HepG2 (cell line): ENCODE results near the gene TRABD. TPM values are rescaled to one million over a fixed set of nuclear protein-coding genes. Genes with fewer than 3 reads are reported as not detected.

Experiments
- ATAC-seq: fragments of 200-7000 bp; cut with Tn5 transposase; 3 replicates; pipeline ENCODE4 v1.9.1; 2020; ENCODE audit warnings: mild to moderate bottlenecking, moderate library complexity
- BruUV-seq: library from RNA; stranded (reverse); fragments of 400-500 nt; replicated peaks from 2 replicates; lab custom pipeline; 2021; lab: Mats Ljungman, UMichigan
- CTCF ChIA-PET: fragments of 300-600 bp; formaldehyde crosslinking; extraction: SDS; loops from one replicate; lab custom pipeline; 2021; ENCODE audit warnings: low total read pairs, inconsistent platforms, low intra/inter-chr PET ratio; lab: Yijun Ruan, JAX
- POLR2A ChIA-PET: fragments of 350-600 bp; sonication (Branson Sonifier 250); formaldehyde crosslinking; loops from one replicate; lab custom pipeline; 2020; ENCODE audit warnings: antibody characterized with exemption, inconsistent platforms; lab: Yijun Ruan, JAX
- DNase-seq: peaks from one replicate; pipeline ENCODE4 v3.0.0-alpha.2; 2015; ENCODE audit warnings: low spot score
- FAIRE-seq: peaks from 3 replicates; lab custom pipeline; 2011; peaks lifted over from hg19 to GRCh38; lab: Jason Lieb, UNC
- H2AFZ ChIP-seq: one replicate; pipeline ENCODE4 v1.6.1; 2011; ENCODE audit warnings: low read length, inconsistent platforms
- H3K27ac ChIP-seq: fragments of 300-600 bp; 3 replicates; pipeline ENCODE4 v1.8.0; 2011; ENCODE audit warnings: mixed run types, mild to moderate bottlenecking, mixed read lengths, low read length, inconsistent platforms; ENCODE audit not compliant: insufficient read depth; ENCODE audit errors: extremely low read length
- H3K27me3 ChIP-seq, 2 experiments: fragments of 200-600 bp in 1 of 2; 2 replicates in 1 of 2; 3 replicates in 1 of 2; pipeline versions ENCODE4 v1.6.0 to v1.8.0; 2011; ENCODE audit warnings: low read length in 2 of 2, mild to moderate bottlenecking in 2 of 2, moderate library complexity in 2 of 2, inconsistent platforms in 1 of 2; ENCODE audit not compliant: insufficient read depth in 2 of 2, control insufficient read depth in 1 of 2
- H3K36me3 ChIP-seq, 2 experiments: fragments of 200-600 bp in 1 of 2; replicated peaks in 1 of 2; 2 replicates in 1 of 2; 3 replicates in 1 of 2; pipeline versions ENCODE4 v1.5.1 to v1.8.0; 2011; ENCODE audit warnings: low read length in 2 of 2, inconsistent platforms in 1 of 2; ENCODE audit not compliant: insufficient read depth in 2 of 2, control insufficient read depth in 1 of 2
- H3K4me1 ChIP-seq: 2 replicates; pipeline ENCODE4 v1.5.1; 2012; ENCODE audit warnings: low read length, inconsistent platforms; ENCODE audit not compliant: insufficient read depth
- H3K4me2 ChIP-seq: 2 replicates; pipeline ENCODE4 v1.6.0; 2011; ENCODE audit warnings: low read depth, low read length, inconsistent platforms
- H3K4me3 ChIP-seq, 3 experiments: fragments of 200-600 bp in 1 of 3; sonication (generic), shearing (Covaris generic) in 1 of 3; replicated peaks in 1 of 3; 2 replicates each; pipeline ENCODE4 v1.5.1; 2011 to 2016; ENCODE audit warnings: low read length in 3 of 3, inconsistent platforms in 2 of 3, low read depth in 2 of 3, mild to moderate bottlenecking in 2 of 3, control low read depth in 1 of 3, mixed read lengths in 1 of 3; ENCODE audit not compliant: insufficient read depth in 1 of 3
- H3K79me2 ChIP-seq: one replicate; pipeline ENCODE4 v1.6.1; 2011; ENCODE audit warnings: low read length, inconsistent platforms; ENCODE audit not compliant: insufficient read depth
- H3K9ac ChIP-seq: 2 replicates; pipeline ENCODE4 v1.6.0; 2011; ENCODE audit warnings: mild to moderate bottlenecking, low read depth, low read length, inconsistent platforms; ENCODE audit not compliant: insufficient read depth
- H3K9me3 ChIP-seq: 2 replicates; pipeline ENCODE4 v1.5.1; 2012; ENCODE audit warnings: mild to moderate bottlenecking, low read length
- H4K20me1 ChIP-seq: 2 replicates; pipeline ENCODE4 v1.6.0; 2011; ENCODE audit warnings: inconsistent platforms, mild to moderate bottlenecking, low read length, moderate library complexity; ENCODE audit not compliant: insufficient read depth
- AKAP8 ChIP-seq: sonication (generic); formaldehyde crosslinking; IDR thresholded peaks from 2 replicates; pipeline ENCODE4 v1.5.1; 2020; ENCODE audit warnings: mild to moderate bottlenecking, missing genetic modification reagents
- CBX2 ChIP-seq, 2 experiments: fragments of 200-600 bp in 1 of 2; sonication (generic); formaldehyde crosslinking in 1 of 2; IDR thresholded peaks; 2 replicates each; pipeline versions ENCODE4 v1.7.0 to v1.8.1; 2018 to 2022; ENCODE audit warnings: low read depth in 2 of 2, low read length in 1 of 2, mild to moderate bottlenecking in 1 of 2, missing genetic modification reagents in 1 of 2
- CHD4 ChIP-seq: fragments of 200-600 bp; sonication (generic); IDR thresholded peaks from 2 replicates; pipeline ENCODE4 v1.7.0; 2017; ENCODE audit warnings: mild to moderate bottlenecking, low read length, borderline replicate concordance
- ETV6 ChIP-seq: sonication (generic); formaldehyde crosslinking; conservative IDR thresholded peaks from 2 replicates; pipeline ENCODE4 v1.4.0; 2020; ENCODE audit warnings: missing genetic modification reagents
- EZH2 ChIP-seq: conservative IDR thresholded peaks from 2 replicates; pipeline ENCODE4 v1.6.1; 2012; ENCODE audit warnings: mild to moderate bottlenecking, low read depth, low read length, moderate library complexity
- FOXO4 ChIP-seq: sonication (generic); formaldehyde crosslinking; conservative IDR thresholded peaks from 2 replicates; pipeline ENCODE4 v1.8.1; 2023; ENCODE audit warnings: missing genetic modification reagents
- HNF4A ChIP-seq: sonication (generic); formaldehyde crosslinking; IDR thresholded peaks from 2 replicates; pipeline ENCODE4 v1.4.0; 2020; ENCODE audit warnings: missing genetic modification reagents
- MEIS2 ChIP-seq: sonication (generic); formaldehyde crosslinking; IDR thresholded peaks from 2 replicates; pipeline ENCODE4 v1.9.0; 2021; ENCODE audit warnings: mild to moderate bottlenecking, missing genetic modification reagents
- MIER2 ChIP-seq: IDR thresholded peaks from 2 replicates; pipeline ENCODE4 v1.6.1; 2016; ENCODE audit warnings: missing biosample characterization, missing genetic modification reagents
- REL ChIP-seq: sonication (generic); formaldehyde crosslinking; conservative IDR thresholded peaks from 2 replicates; pipeline ENCODE4 v1.8.0; 2022; ENCODE audit warnings: mild to moderate bottlenecking, missing genetic modification reagents, moderate library complexity
- ZFP1 ChIP-seq: IDR thresholded peaks from 2 replicates; pipeline ENCODE4 v1.6.1; 2016
- ZNF317 ChIP-seq: sonication (generic); formaldehyde crosslinking; IDR thresholded peaks from 2 replicates; pipeline ENCODE4 v1.5.0; 2020; ENCODE audit warnings: mild to moderate bottlenecking, missing genetic modification reagents
- ZNF335 ChIP-seq: sonication (generic); formaldehyde crosslinking; IDR thresholded peaks from 2 replicates; pipeline ENCODE4 v1.4.0; 2020; ENCODE audit warnings: missing genetic modification reagents
- ZNF343 ChIP-seq: sonication (generic); formaldehyde crosslinking; IDR thresholded peaks from 2 replicates; pipeline ENCODE4 v1.4.0; 2020; ENCODE audit warnings: mild to moderate bottlenecking, missing genetic modification reagents
- WGBS: methylation state at CpG from one replicate; pipeline ENCODE4 v1.1.6; 2017; ENCODE audit warnings: low lambda C conversion rate; 5-methylcytosine and 5-hydroxymethylcytosine counted together
- in situ Hi-C: cut with HindIII; loops from 2 replicates; pipeline ENCODE4 v1.10.0; 2017; ENCODE audit warnings: low pct_unique_long_range_greater_than_20kb; ENCODE audit not compliant: extremely low pct_ligation_motif_present
- intact Hi-C: fragments of 100-400 bp; cut with micrococcal nuclease; formaldehyde crosslinking; loops from one replicate; pipeline ENCODE4 v1.10.0; 2022; ENCODE audit not compliant: unreplicated experiment
- polyA plus RNA-seq, 8 experiments: library from polyadenylated mRNA; depleted of rRNA in 3 of 8; stranded (reverse) in 7 of 8; unstranded in 1 of 8; fragments of >200 nt; fragmentation: Illumina TruSeq in 4 of 8; extraction: Trizol in 4 of 8; gene quantifications; 2 replicates each; pipeline versions ENCODE4 v1.2.1 to v1.2.3, GENCODE V29; 2011 to 2016; ENCODE audit warnings: low read depth in 4 of 8, missing spikeins in 1 of 8, mixed read lengths in 1 of 8; ENCODE audit not compliant: insufficient read depth in 1 of 8
- total RNA-seq, 5 experiments: library from RNA; depleted of rRNA; stranded (reverse); fragments of >200 nt; fragmentation: Illumina TruSeq; extraction: Trizol; gene quantifications; 2 replicates each; pipeline ENCODE4 v1.2.3, GENCODE V29; 2016; ENCODE audit warnings: low read depth in 1 of 5
- TF ChIP-seq, protein P1 (sequence below), 2 experiments: sonication (generic) in 1 of 2; formaldehyde crosslinking in 1 of 2; IDR thresholded peaks; 2 replicates each; pipeline versions ENCODE4 v1.4.0 to v1.6.1; 2018 to 2020; ENCODE audit warnings: missing genetic modification reagents in 2 of 2, borderline replicate concordance in 1 of 2, low read depth in 1 of 2, mild to moderate bottlenecking in 1 of 2, missing biosample characterization in 1 of 2
- TF ChIP-seq, protein P2 (sequence below): sonication (generic); formaldehyde crosslinking; IDR thresholded peaks from 2 replicates; pipeline ENCODE4 v1.4.0; 2020; ENCODE audit warnings: mild to moderate bottlenecking, missing genetic modification reagents

TRABD gene
- total and polyA plus RNA-seq, 2 of the 13 experiments (the other 11 are each of a cell fraction or from before 2014, with no cell fraction given) = 21.5 to 28.9 TPM

DNA sequence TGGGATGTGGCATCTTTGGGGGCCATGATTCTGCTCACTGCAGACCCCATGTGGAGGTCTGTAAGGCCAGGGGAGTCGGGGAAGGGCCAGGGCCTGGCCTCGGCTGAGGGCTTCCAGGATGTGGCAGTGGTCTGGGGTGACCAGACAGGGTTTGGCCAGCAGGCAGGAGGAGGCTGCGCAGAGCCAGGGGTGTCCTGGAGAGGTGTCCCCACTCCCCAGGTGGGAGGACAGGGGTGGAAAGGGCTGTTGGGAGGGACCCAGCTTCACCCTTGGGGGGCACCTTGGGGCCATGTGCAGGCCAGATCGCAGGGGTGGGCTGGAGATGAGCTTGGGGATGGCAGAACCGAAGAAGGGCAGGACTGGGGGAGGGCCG is 11.7 kb upstream of the TRABD start:
- H3K9ac ChIP-seq = no peak overlapping the region
- WGBS = 75% methylated on average over 5 of the region's 6 CpGs
- intact Hi-C loops (no loop called here), in situ Hi-C loops (no loop called here)
- H3K27me3 ChIP-seq = peaks cover 0 to 5% of the 10 kb centered on the region in 2 experiments; a peak in 2 of 5 replicates
- no peaks in the 10 kb centered on the region for H3K9me3 ChIP-seq
- no peak for FAIRE-seq
- TF ChIP-seq ZNF317 (no peak), ETV6 (CRISPR knock-in tag) (no peak), MIER2 (CRISPR knock-in tag) (no peak), AKAP8 (CRISPR knock-in tag) (no peak), CBX2 (IDR thresholded peaks at IDR 0.05; ENCODE audit: low read depth, low read length) (no peak), CBX2 (CRISPR knock-in tag; IDR thresholded peaks at IDR 0.05; ENCODE audit: low read depth) (no peak), ZNF343 (no peak), MEIS2 (CRISPR knock-in tag) (no peak), ZFP1 (no peak), HNF4A (CRISPR knock-in tag) (no peak), ZNF335 (CRISPR knock-in tag) (no peak), EZH2 (no peak), FOXO4 (CRISPR knock-in tag) (no peak), REL (no peak), CHD4 (no peak)
- TF ChIP-seq, protein P1, sequence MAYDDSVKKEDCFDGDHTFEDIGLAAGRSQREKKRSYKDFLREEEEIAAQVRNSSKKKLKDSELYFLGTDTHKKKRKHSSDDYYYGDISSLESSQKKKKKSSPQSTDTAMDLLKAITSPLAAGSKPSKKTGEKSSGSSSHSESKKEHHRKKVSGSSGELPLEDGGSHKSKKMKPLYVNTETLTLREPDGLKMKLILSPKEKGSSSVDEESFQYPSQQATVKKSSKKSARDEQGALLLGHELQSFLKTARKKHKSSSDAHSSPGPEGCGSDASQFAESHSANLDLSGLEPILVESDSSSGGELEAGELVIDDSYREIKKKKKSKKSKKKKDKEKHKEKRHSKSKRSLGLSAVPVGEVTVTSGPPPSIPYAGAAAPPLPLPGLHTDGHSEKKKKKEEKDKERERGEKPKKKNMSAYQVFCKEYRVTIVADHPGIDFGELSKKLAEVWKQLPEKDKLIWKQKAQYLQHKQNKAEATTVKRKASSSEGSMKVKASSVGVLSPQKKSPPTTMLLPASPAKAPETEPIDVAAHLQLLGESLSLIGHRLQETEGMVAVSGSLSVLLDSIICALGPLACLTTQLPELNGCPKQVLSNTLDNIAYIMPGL (CRISPR knock-in tag; IDR thresholded peaks at IDR 0.05; ENCODE audit: borderline replicate concordance in 1 of 2, low read depth in 1 of 2) = no peak
- TF ChIP-seq, protein P2, sequence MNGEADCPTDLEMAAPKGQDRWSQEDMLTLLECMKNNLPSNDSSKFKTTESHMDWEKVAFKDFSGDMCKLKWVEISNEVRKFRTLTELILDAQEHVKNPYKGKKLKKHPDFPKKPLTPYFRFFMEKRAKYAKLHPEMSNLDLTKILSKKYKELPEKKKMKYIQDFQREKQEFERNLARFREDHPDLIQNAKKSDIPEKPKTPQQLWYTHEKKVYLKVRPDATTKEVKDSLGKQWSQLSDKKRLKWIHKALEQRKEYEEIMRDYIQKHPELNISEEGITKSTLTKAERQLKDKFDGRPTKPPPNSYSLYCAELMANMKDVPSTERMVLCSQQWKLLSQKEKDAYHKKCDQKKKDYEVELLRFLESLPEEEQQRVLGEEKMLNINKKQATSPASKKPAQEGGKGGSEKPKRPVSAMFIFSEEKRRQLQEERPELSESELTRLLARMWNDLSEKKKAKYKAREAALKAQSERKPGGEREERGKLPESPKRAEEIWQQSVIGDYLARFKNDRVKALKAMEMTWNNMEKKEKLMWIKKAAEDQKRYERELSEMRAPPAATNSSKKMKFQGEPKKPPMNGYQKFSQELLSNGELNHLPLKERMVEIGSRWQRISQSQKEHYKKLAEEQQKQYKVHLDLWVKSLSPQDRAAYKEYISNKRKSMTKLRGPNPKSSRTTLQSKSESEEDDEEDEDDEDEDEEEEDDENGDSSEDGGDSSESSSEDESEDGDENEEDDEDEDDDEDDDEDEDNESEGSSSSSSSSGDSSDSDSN (CRISPR knock-in tag) = no peak
- H4K20me1 ChIP-seq = no peaks in the 10 kb centered on the region
- no TSS peak for BruUV-seq
- H3K79me2 ChIP-seq = no peaks in the 10 kb centered on the region
- DNase-seq = no peak
- POLR2A ChIA-PET = no interaction called here
- H3K4me2 ChIP-seq = no peak overlapping the region
- peaks cover 19% of the 10 kb centered on the region for H3K4me1 ChIP-seq
- H3K4me3 ChIP-seq = no peak overlapping the region
- CTCF ChIA-PET = no interaction called here
- H3K27ac ChIP-seq = no peak overlapping the region
- no peak overlapping the region for H2AFZ ChIP-seq
- no peak for ATAC-seq
- H3K36me3 ChIP-seq = no peaks in the 10 kb centered on the region
